HepG2 (cell line): ENCODE measurements around the gene LOC128125822.

ENCODE experiments used
- IKZF1 ChIP-seq: fragments of 450-650 bp; IDR thresholded peaks from 2 replicates; pipeline ENCODE4 v1.7.1; 2016
- LRRFIP1 ChIP-seq: sonication (generic); formaldehyde crosslinking; conservative IDR thresholded peaks from 2 replicates; pipeline ENCODE4 v1.4.0; 2020; ENCODE audit warnings: missing genetic modification reagents
- NR2C2 ChIP-seq: sonication (generic); formaldehyde crosslinking; IDR thresholded peaks from 2 replicates; pipeline ENCODE4 v1.4.0; 2020; ENCODE audit warnings: missing genetic modification reagents, mild to moderate bottlenecking, moderate library complexity, borderline replicate concordance
- SOX6 ChIP-seq, 2 experiments: fragments of 450-650 bp in 1 of 2; sonication (generic) in 1 of 2; formaldehyde crosslinking in 1 of 2; IDR thresholded peaks; 2 replicates each; pipeline versions ENCODE4 v1.4.0 to v1.6.1; 2017 to 2020; ENCODE audit warnings: antibody characterized with exemption in 1 of 2, mild to moderate bottlenecking in 1 of 2, missing genetic modification reagents in 1 of 2
- TAF1 ChIP-seq: sonication (generic); formaldehyde crosslinking; IDR thresholded peaks from 2 replicates; pipeline ENCODE4 v1.4.0; 2020; ENCODE audit warnings: missing genetic modification reagents
- UBTF ChIP-seq: sonication (generic); formaldehyde crosslinking; IDR thresholded peaks from 2 replicates; pipeline ENCODE4 v1.4.0; 2020; ENCODE audit warnings: mild to moderate bottlenecking, missing genetic modification reagents
- XRCC5 ChIP-seq: fragments of 200-400 bp; formaldehyde crosslinking; optimal IDR thresholded peaks from 2 replicates; pipeline ENCODE3; 2017; ENCODE audit warnings: mild to moderate bottlenecking, low read length
- ZFP90 ChIP-seq: sonication (generic); formaldehyde crosslinking; IDR thresholded peaks from 2 replicates; pipeline ENCODE4 v1.8.0; 2022; ENCODE audit warnings: missing genetic modification reagents, mild to moderate bottlenecking, inconsistent platforms, borderline replicate concordance
- ZNF34 ChIP-seq: sonication (generic); formaldehyde crosslinking; IDR thresholded peaks from 2 replicates; pipeline ENCODE4 v1.4.0; 2020; ENCODE audit warnings: mild to moderate bottlenecking, missing genetic modification reagents, borderline replicate concordance
- ZNF44 ChIP-seq: sonication (generic); formaldehyde crosslinking; IDR thresholded peaks from 2 replicates; pipeline ENCODE4 v1.5.1; 2020; ENCODE audit warnings: mild to moderate bottlenecking, missing genetic modification reagents
- ZNF468 ChIP-seq: sonication (generic); formaldehyde crosslinking; IDR thresholded peaks from 2 replicates; pipeline ENCODE4 v1.8.0; 2022; ENCODE audit warnings: mild to moderate bottlenecking, moderate library complexity, missing genetic modification reagents
- ZNF777 ChIP-seq: sonication (generic); formaldehyde crosslinking; IDR thresholded peaks from 2 replicates; pipeline ENCODE4 v1.4.0; 2020; ENCODE audit warnings: missing genetic modification reagents

Gene LOC128125822

DNA sequence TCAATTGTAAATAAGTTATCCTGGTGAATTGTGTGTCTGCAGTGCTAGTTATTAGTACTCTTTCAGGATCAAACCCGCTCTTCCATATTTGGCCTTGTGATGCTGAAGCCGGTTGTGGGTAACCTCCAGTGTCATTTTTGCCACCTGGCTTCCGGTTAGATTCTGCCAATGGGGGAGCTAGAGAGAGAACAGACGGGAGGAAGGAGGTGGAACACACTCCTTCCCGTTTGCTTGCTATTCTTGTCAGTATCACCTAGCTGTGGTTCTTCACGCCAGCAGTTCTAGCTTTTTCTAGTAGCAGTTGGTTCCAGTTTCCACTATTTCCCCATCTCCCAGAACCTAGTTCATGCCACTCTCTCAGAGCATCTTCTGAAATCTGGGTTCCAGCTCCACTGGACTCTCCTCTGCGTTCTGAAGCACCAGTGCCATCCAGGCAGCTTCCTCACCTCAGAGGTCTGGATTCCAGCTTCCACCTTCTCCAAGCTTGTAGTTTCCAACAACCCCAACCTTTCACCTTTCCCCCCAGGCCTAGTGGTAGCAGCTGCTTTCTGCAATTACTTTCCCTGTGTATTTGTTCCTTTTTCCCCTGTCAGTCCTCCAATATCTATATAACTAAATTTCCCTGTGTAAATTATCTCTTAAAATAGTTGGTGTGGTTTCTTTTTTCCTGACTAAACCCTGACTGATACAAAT lies 46.9 kb upstream of the LOC128125822 start (continued):
- TF ChIP-seq ZNF34 (CRISPR knock-in tag) (no peak), LRRFIP1 (CRISPR knock-in tag) (no peak), UBTF (CRISPR knock-in tag) (no peak), ZNF44 (CRISPR knock-in tag) (no peak), IKZF1 (no peak), XRCC5 (no peak), SOX6 (IDR thresholded peaks at IDR 0.05) (no peak), SOX6 (CRISPR knock-in tag; IDR thresholded peaks at IDR 0.05) (0 out of 2 replicates have a peak, but pooled peaks have one; percentile 24), TAF1 (CRISPR knock-in tag) (no peak), ZFP90 (CRISPR knock-in tag) (0 out of 2 replicates have a peak, but pooled peaks have one; percentile 37), NR2C2 (CRISPR knock-in tag) (peak; percentile 64; the same call in 1 of the 2 replicates), ZNF777 (0 out of 2 replicates have a peak, but pooled peaks have one; percentile 24), ZNF468 (CRISPR knock-in tag) (0 out of 2 replicates have a peak, but pooled peaks have one; percentile 32)
